HL-60/S4 (cell line): ENCODE results near the gene QRICH2.

Source experiments
- in situ Hi-C: fragments of 300-500 bp; cut with MboI; formaldehyde crosslinking; loops from 2 replicates; pipeline ENCODE4 v1.14.3; 2022; ENCODE audit warnings: low sequenced_read_pairs

QRICH2 gene

GRCh38 chr17:76280650-76281049 lies 27.4 kb downstream of the QRICH2 start:
- in situ Hi-C loops: loop anchor here (25.0 kb wide), 1 partner anchor 368 kb away; the partner anchor contains the start of gene MRPL38

- in situ Hi-C loops: loop anchor here (25.0 kb wide), 1 partner anchor 368 kb away; the partner anchor contains the start of gene MRPL38
Observed at GRCh38 chr17:76279742-76280287, 28.3 kb downstream of the QRICH2 start.

- in situ Hi-C loops: loop anchor here (25.0 kb wide), 1 partner anchor 367 kb away; the partner anchor contains the start of gene MRPL38
Observed at GRCh38 chr17:76278952-76279741, 28.9 kb downstream of the QRICH2 start.

- in situ Hi-C loops: loop anchor here (25.0 kb wide), 1 partner anchor 366 kb away; the partner anchor contains the start of gene MRPL38
Observed at GRCh38 chr17:76278268-76278908, 29.7 kb downstream of the QRICH2 start.

GRCh38 chr17:76277300-76278267 lies 30.5 kb downstream of the QRICH2 start:
- in situ Hi-C loops: loop anchor here (25.0 kb wide), 1 partner anchor 365 kb away; the partner anchor contains the start of gene MRPL38

- in situ Hi-C loops: loop anchor here (25.0 kb wide), 1 partner anchor 364 kb away; the partner anchor contains the start of gene MRPL38
Observed at GRCh38 chr17:76276461-76277299, 31.4 kb downstream of the QRICH2 start.

GRCh38 chr17:76276069-76276431 lies 32.0 kb downstream of the QRICH2 start:
- in situ Hi-C loops: loop anchor here (25.0 kb wide), 1 partner anchor 364 kb away; the partner anchor contains the start of gene MRPL38

GRCh38 chr17:76275382-76276068 lies 32.6 kb downstream of the QRICH2 start:
- in situ Hi-C loops: loop anchor here (25.0 kb wide), 1 partner anchor 363 kb away; the partner anchor contains the start of gene MRPL38

- in situ Hi-C loops: no loop called here
Observed at GRCh38 chr17:76274112-76274956, 33.7 kb downstream of the QRICH2 start.

GRCh38 chr17:76273445-76274111 lies 34.5 kb downstream of the QRICH2 start:
- in situ Hi-C loops: no loop called here

GRCh38 chr17:76272541-76273444 lies 35.3 kb downstream of the QRICH2 start:
- in situ Hi-C loops: no loop called here

GRCh38 chr17:76271669-76272540 lies 36.2 kb downstream of the QRICH2 start:
- in situ Hi-C loops: no loop called here

GRCh38 chr17:76270770-76271668 lies 37.1 kb downstream of the QRICH2 start:
- in situ Hi-C loops: no loop called here

- in situ Hi-C loops: no loop called here
Observed at GRCh38 chr17:76270127-76270592, 37.9 kb downstream of the QRICH2 start.
